Liver (tissue), 9 donors: ENCODE data around the gene CBX8. TPM values are rescaled to one million over a fixed set of nuclear protein-coding genes. Genes with fewer than 3 reads are reported as not detected.
A peak's percentile ranks its signal among the peaks of the same experiment; 100 is the strongest.

Experiments
- DNase-seq: peaks from one replicate; pipeline ENCODE4 v3.0.0-alpha.2; 2017; ENCODE audit warnings: low spot score
- H3K27ac ChIP-seq, 2 donors: one replicate each; pipeline ENCODE4 v1.7.0; 2013; ENCODE audit warnings: inconsistent platforms in 2 of 2, low read length in 2 of 2, control low read depth in 1 of 2, low read depth in 1 of 2, mild to moderate bottlenecking in 1 of 2
- H3K27me3 ChIP-seq, 4 donors: one replicate each; pipeline versions ENCODE4 v1.6.1 to v1.7.0; 2013; ENCODE audit warnings: low read length in 3 of 4, inconsistent platforms in 1 of 4, mild to moderate bottlenecking in 1 of 4, moderate library complexity in 1 of 4; ENCODE audit not compliant: control insufficient read depth in 4 of 4, insufficient read depth in 4 of 4
- H3K36me3 ChIP-seq, 4 donors: one replicate each; pipeline versions ENCODE4 v1.6.1 to v1.7.0; 2013; ENCODE audit warnings: low read length in 3 of 4, mild to moderate bottlenecking in 3 of 4, low read depth in 1 of 4, moderate library complexity in 1 of 4; ENCODE audit not compliant: control insufficient read depth in 4 of 4, insufficient read depth in 3 of 4
- H3K4me1 ChIP-seq, 4 donors: one replicate each; pipeline versions ENCODE4 v1.6.1 to v1.7.0; 2013; ENCODE audit warnings: low read length in 3 of 4, mild to moderate bottlenecking in 3 of 4, moderate library complexity in 1 of 4; ENCODE audit not compliant: control insufficient read depth in 4 of 4, insufficient read depth in 4 of 4
- H3K4me3 ChIP-seq, 3 donors: one replicate each; pipeline versions ENCODE4 v1.6.1 to v1.7.0; 2013; ENCODE audit warnings: low read length in 3 of 3, control low read depth in 1 of 3, low read depth in 1 of 3, mild to moderate bottlenecking in 1 of 3
- H3K9ac ChIP-seq, 2 donors: one replicate each; pipeline ENCODE4 v1.7.0; 2013; ENCODE audit warnings: low read length in 2 of 2, mild to moderate bottlenecking in 2 of 2, moderate library complexity in 2 of 2, control low read depth in 1 of 2, low read depth in 1 of 2
- H3K9me3 ChIP-seq, 4 donors: one replicate each; pipeline versions ENCODE4 v1.6.1 to v1.7.0; 2013; ENCODE audit warnings: low read length in 3 of 4; ENCODE audit not compliant: control insufficient read depth in 4 of 4
- EGR1 ChIP-seq, 2 donors: IDR thresholded peaks; 2 replicates each; pipeline ENCODE4 v1.6.1; 2016 to 2018; ENCODE audit warnings: antibody characterized with exemption in 2 of 2, low read depth in 2 of 2
- FOXA1 ChIP-seq: IDR thresholded peaks from 2 replicates; pipeline ENCODE4 v1.6.1; 2016; ENCODE audit warnings: antibody characterized with exemption
- FOXA2 ChIP-seq: IDR thresholded peaks from 2 replicates; pipeline ENCODE4 v1.6.1; 2016; ENCODE audit warnings: antibody characterized with exemption
- GABPA ChIP-seq, 2 donors: IDR thresholded peaks in 1 of 2; conservative IDR thresholded peaks in 1 of 2; 2 replicates each; pipeline ENCODE4 v1.6.1; 2016; ENCODE audit warnings: antibody characterized with exemption in 2 of 2, mild to moderate bottlenecking in 1 of 2, moderate library complexity in 1 of 2
- HNF4A ChIP-seq, 2 donors: conservative IDR thresholded peaks; 2 replicates each; pipeline ENCODE4 v1.6.1; 2016; ENCODE audit warnings: antibody characterized with exemption in 2 of 2, mild to moderate bottlenecking in 2 of 2
- JUND ChIP-seq, 2 donors: IDR thresholded peaks; 2 replicates each; pipeline ENCODE4 v1.6.1; 2016; ENCODE audit warnings: antibody characterized with exemption in 2 of 2
- NR2F2 ChIP-seq: IDR thresholded peaks from 2 replicates; pipeline ENCODE4 v1.6.1; 2016; ENCODE audit warnings: antibody characterized with exemption
- RAD21 ChIP-seq, 2 donors: IDR thresholded peaks; 2 replicates each; pipeline ENCODE4 v1.6.1; 2016; ENCODE audit warnings: antibody characterized with exemption in 2 of 2, mild to moderate bottlenecking in 2 of 2
- SP1 ChIP-seq: IDR thresholded peaks from 2 replicates; pipeline ENCODE4 v1.6.1; 2018; ENCODE audit warnings: antibody characterized with exemption, mild to moderate bottlenecking
- TAF1 ChIP-seq: conservative IDR thresholded peaks from 2 replicates; pipeline ENCODE4 v1.6.1; 2016; ENCODE audit warnings: antibody characterized with exemption, mild to moderate bottlenecking
- YY1 ChIP-seq: IDR thresholded peaks from 2 replicates; pipeline ENCODE4 v1.6.1; 2016; ENCODE audit warnings: antibody characterized with exemption, mild to moderate bottlenecking
- WGBS: extraction: QIAGEN DNeasy Blood & Tissue Kit; methylation state at CpG from one replicate; pipeline ENCODE4 v1.1.7; 2013; 5-methylcytosine and 5-hydroxymethylcytosine counted together
- polyA plus RNA-seq, 2 donors: library from polyadenylated mRNA; stranded (reverse) in 1 of 2; unstranded in 1 of 2; fragments of 200-250 nt in 1 of 2; fragments of >200 nt in 1 of 2; fragmentation: Nextera tagmentation in 1 of 2; extraction: Ambion mirVana in 1 of 2; gene quantifications; one replicate each; pipeline versions ENCODE4 v1.2.1 to v1.2.3, GENCODE V29; 2013 to 2015
- total RNA-seq, 2 donors: library from RNA; depleted of rRNA; stranded (reverse); fragments of >200 nt; gene quantifications; one replicate each; pipeline ENCODE4 v1.2.3, GENCODE V29; 2014
- TF ChIP-seq, protein P1 (sequence below): IDR thresholded peaks from 2 replicates; pipeline ENCODE4 v1.6.1; 2016; ENCODE audit warnings: antibody characterized with exemption, mild to moderate bottlenecking
- TF ChIP-seq, protein P2 (sequence below): fragments of 150-350 bp; IDR thresholded peaks from 2 replicates; pipeline ENCODE4 v1.5.1; 2017; ENCODE audit warnings: improper control_type of control experiment, low read depth, low read length; ENCODE audit not compliant: missing input control
- TF ChIP-seq, protein P3 (sequence below): IDR thresholded peaks from 2 replicates; pipeline ENCODE4 v1.6.1; 2016; ENCODE audit warnings: antibody characterized with exemption
- TF ChIP-seq, protein P4 (sequence below): IDR thresholded peaks from 2 replicates; pipeline ENCODE4 v1.6.1; 2016; ENCODE audit warnings: antibody characterized with exemption
- donor health status: healthy.
- donor health status: healthy.
- donor health status: healthy.
- donor health status: healthy.
- donor health status: healthy.

CBX8 gene
- total and polyA plus RNA-seq, 4 donors, result 0.75 to 2.7 (median 1.9) TPM

DNA sequence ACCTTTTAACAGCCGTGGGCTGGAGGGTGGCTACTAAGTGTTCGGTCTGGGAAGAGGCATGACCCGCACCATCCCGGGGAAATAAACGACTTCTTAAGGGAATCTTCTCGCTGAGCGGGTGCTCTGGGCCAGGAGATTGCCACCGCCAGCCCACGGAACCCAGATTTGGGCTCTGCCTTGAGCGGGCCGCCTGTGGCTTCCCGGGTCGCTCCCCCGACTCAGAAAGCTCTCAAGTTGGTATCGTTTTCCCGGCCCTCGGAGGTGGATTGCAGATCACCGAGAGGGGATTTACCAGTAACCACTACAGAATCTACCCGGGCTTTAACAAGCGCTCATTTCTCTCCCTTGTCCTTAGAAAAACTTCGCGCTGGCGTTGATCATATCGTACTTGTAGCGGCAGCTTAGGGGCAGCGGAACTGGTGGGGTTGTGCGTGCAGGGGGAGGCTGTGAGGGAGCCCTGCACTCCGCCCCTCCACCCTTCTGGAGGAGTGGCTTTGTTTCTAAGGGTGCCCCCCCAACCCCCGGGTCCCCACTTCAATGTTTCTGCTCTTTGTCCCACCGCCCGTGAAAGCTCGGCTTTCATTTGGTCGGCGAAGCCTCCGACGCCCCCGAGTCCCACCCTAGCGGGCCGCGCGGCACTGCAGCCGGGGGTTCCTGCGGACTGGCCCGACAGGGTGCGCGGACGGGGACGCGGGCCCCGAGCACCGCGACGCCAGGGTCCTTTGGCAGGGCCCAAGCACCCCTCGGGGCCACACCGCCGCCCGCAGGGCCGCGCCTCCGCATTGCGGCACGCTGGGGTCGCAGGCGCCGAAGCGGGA lies 46.0 kb upstream of the CBX8 start:
- H3K4me1 ChIP-seq, result peaks cover 10 to 59% (median 33%) of the 10 kb centered on the region in 4 donors

DNA sequence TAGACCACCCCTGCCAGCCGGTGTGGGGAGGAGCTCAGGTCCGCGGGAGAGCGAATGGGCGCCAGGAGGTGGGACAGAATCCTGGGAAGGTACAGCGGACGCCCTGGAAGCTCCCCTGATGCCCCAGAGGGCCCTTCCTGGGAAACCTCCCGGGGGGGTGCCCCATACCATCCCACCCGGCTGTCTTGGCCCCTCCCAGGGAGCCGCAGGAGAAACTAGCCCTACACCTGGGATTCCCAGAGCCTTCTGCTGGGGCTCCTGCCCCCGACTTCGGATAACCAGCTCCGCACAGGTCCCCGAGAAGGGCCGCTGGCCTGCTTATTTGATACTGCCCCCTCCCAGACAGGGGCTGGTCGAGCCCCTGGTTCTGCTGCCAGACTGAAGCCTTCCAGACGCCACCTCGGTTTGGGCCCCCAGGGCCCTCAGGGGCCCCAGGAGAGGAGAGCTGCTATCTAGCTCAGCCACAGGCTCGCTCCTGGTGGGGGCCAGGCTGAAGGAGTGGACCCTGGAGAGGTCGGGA lies 45.3 kb upstream of the CBX8 start:
- no peaks in the 10 kb centered on the region for H3K27me3 ChIP-seq
- no peaks in the 10 kb centered on the region for H3K9me3 ChIP-seq
- no peak overlapping the region for H3K27ac ChIP-seq
- H3K4me1 ChIP-seq, result peaks cover 16 to 65% (median 37%) of the 10 kb centered on the region in 4 donors
- DNase-seq, result no peak
- H3K9ac ChIP-seq, result no peak overlapping the region
- WGBS, result 24% methylated on average over 20 of the region's 20 CpGs
- H3K4me3 ChIP-seq, result no peak overlapping the region
- no peaks in the 10 kb centered on the region for H3K36me3 ChIP-seq
- TF ChIP-seq, protein P1, sequence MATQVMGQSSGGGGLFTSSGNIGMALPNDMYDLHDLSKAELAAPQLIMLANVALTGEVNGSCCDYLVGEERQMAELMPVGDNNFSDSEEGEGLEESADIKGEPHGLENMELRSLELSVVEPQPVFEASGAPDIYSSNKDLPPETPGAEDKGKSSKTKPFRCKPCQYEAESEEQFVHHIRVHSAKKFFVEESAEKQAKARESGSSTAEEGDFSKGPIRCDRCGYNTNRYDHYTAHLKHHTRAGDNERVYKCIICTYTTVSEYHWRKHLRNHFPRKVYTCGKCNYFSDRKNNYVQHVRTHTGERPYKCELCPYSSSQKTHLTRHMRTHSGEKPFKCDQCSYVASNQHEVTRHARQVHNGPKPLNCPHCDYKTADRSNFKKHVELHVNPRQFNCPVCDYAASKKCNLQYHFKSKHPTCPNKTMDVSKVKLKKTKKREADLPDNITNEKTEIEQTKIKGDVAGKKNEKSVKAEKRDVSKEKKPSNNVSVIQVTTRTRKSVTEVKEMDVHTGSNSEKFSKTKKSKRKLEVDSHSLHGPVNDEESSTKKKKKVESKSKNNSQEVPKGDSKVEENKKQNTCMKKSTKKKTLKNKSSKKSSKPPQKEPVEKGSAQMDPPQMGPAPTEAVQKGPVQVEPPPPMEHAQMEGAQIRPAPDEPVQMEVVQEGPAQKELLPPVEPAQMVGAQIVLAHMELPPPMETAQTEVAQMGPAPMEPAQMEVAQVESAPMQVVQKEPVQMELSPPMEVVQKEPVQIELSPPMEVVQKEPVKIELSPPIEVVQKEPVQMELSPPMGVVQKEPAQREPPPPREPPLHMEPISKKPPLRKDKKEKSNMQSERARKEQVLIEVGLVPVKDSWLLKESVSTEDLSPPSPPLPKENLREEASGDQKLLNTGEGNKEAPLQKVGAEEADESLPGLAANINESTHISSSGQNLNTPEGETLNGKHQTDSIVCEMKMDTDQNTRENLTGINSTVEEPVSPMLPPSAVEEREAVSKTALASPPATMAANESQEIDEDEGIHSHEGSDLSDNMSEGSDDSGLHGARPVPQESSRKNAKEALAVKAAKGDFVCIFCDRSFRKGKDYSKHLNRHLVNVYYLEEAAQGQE, result no peak
- TF ChIP-seq, protein P2, sequence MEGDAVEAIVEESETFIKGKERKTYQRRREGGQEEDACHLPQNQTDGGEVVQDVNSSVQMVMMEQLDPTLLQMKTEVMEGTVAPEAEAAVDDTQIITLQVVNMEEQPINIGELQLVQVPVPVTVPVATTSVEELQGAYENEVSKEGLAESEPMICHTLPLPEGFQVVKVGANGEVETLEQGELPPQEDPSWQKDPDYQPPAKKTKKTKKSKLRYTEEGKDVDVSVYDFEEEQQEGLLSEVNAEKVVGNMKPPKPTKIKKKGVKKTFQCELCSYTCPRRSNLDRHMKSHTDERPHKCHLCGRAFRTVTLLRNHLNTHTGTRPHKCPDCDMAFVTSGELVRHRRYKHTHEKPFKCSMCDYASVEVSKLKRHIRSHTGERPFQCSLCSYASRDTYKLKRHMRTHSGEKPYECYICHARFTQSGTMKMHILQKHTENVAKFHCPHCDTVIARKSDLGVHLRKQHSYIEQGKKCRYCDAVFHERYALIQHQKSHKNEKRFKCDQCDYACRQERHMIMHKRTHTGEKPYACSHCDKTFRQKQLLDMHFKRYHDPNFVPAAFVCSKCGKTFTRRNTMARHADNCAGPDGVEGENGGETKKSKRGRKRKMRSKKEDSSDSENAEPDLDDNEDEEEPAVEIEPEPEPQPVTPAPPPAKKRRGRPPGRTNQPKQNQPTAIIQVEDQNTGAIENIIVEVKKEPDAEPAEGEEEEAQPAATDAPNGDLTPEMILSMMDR, result no peak
- TF ChIP-seq EGR1 (IDR thresholded peaks at IDR 0.05; ENCODE audit: low read depth in 2 of 2) (no peak), SP1 (no peak), HNF4A (conservative IDR thresholded peaks at IDR 0.05) (no peak), TAF1 (no peak), NR2F2 (no peak), FOXA2 (no peak), JUND (IDR thresholded peaks at IDR 0.05) (no peak), YY1 (no peak), RAD21 (IDR thresholded peaks at IDR 0.05) (no peak)
- TF ChIP-seq, protein P3, sequence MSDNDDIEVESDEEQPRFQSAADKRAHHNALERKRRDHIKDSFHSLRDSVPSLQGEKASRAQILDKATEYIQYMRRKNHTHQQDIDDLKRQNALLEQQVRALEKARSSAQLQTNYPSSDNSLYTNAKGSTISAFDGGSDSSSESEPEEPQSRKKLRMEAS, result no peak
- TF ChIP-seq, protein P4, sequence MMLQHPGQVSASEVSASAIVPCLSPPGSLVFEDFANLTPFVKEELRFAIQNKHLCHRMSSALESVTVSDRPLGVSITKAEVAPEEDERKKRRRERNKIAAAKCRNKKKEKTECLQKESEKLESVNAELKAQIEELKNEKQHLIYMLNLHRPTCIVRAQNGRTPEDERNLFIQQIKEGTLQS, result no peak

More for the DNA sequence above, 46.0 kb upstream of the CBX8 start:
- 10% methylated on average over 66 of the region's 66 CpGs for WGBS
- Histone ChIP-seq H3K27me3 (no peaks in the 10 kb centered on the region), H3K27ac (no peak overlapping the region), H3K36me3 (no peaks in the 10 kb centered on the region), H3K9ac (no peak overlapping the region), H3K9me3 (no peaks in the 10 kb centered on the region), H3K4me3 (peak overlapping the region in 1 of 3 donors; percentile 57)
- no peak for DNase-seq
- no peak for TF ChIP-seq SP1
- no peak for TF ChIP-seq RAD21 (IDR thresholded peaks at IDR 0.05)
- TF ChIP-seq, protein P2, result no peak
- no peak for TF ChIP-seq YY1
- no peak for TF ChIP-seq NR2F2
- no peak for TF ChIP-seq TAF1
- no peak for TF ChIP-seq HNF4A (conservative IDR thresholded peaks at IDR 0.05)
- TF ChIP-seq, protein P1, result no peak
- no peak for TF ChIP-seq FOXA1
- no peak for TF ChIP-seq GABPA (IDR thresholded peaks at IDR 0.05 in 1 of 2, conservative IDR thresholded peaks at IDR 0.05 in 1 of 2)
